ENCODE measurements around the gene ERFE.

- no peak for TF ChIP-seq BHLHE40 (IDR thresholded peaks at IDR 0.05; ENCODE audit: borderline replicate concordance)
- TF ChIP-seq SUZ12 (IDR thresholded peaks at IDR 0.05), result no peak
- TF ChIP-seq ARNT (IDR thresholded peaks at IDR 0.05), result no peak
- no peak for TF ChIP-seq SP1 (IDR thresholded peaks at IDR 0.05)
- TF ChIP-seq CTBP1 (IDR thresholded peaks at IDR 0.05; ENCODE audit: borderline replicate concordance), result no peak
- TF ChIP-seq FOXA1 (IDR thresholded peaks at IDR 0.05), result no peak
- no peak for TF ChIP-seq TARDBP (IDR thresholded peaks at IDR 0.05)
- TF ChIP-seq NFRKB (IDR thresholded peaks at IDR 0.05), result no peak
Observed at GRCh38 chr2:238143239-238143951, 15.4 kb upstream of the ERFE start.

Measured in HEK293T (cell line).